DND-41 (cell line): ENCODE data around the gene PDE1C.

ENCODE experiments used
- EZH2 ChIP-seq: IDR thresholded peaks from 3 replicates; pipeline ENCODE4 v1.6.1; 2012; ENCODE audit warnings: borderline replicate concordance, low read depth, mild to moderate bottlenecking, moderate library complexity, low read length, inconsistent platforms; ENCODE audit not compliant: severe bottlenecking
- TF ChIP-seq, protein P1 (sequence below): IDR thresholded peaks from 2 replicates; pipeline ENCODE4 v1.5.1; 2012; ENCODE audit warnings: borderline replicate concordance, low read length, moderate library complexity, mild to moderate bottlenecking; ENCODE audit not compliant: poor library complexity, severe bottlenecking; ENCODE audit errors: extremely low read depth

GRCh38 chr7:31734456-31734855 is 335.8 kb downstream of the PDE1C start:
- TF ChIP-seq, protein P1, sequence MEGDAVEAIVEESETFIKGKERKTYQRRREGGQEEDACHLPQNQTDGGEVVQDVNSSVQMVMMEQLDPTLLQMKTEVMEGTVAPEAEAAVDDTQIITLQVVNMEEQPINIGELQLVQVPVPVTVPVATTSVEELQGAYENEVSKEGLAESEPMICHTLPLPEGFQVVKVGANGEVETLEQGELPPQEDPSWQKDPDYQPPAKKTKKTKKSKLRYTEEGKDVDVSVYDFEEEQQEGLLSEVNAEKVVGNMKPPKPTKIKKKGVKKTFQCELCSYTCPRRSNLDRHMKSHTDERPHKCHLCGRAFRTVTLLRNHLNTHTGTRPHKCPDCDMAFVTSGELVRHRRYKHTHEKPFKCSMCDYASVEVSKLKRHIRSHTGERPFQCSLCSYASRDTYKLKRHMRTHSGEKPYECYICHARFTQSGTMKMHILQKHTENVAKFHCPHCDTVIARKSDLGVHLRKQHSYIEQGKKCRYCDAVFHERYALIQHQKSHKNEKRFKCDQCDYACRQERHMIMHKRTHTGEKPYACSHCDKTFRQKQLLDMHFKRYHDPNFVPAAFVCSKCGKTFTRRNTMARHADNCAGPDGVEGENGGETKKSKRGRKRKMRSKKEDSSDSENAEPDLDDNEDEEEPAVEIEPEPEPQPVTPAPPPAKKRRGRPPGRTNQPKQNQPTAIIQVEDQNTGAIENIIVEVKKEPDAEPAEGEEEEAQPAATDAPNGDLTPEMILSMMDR, result no peak
- TF ChIP-seq EZH2, result no peak
